Measurements from ENCODE around the gene TMEM151B.
"Not testable (repeated sequence)": the region's sequence is repeated elsewhere in the genome, so short reads cannot be mapped to it uniquely, and the experiment has no call there.

TMEM151B gene

DNA sequence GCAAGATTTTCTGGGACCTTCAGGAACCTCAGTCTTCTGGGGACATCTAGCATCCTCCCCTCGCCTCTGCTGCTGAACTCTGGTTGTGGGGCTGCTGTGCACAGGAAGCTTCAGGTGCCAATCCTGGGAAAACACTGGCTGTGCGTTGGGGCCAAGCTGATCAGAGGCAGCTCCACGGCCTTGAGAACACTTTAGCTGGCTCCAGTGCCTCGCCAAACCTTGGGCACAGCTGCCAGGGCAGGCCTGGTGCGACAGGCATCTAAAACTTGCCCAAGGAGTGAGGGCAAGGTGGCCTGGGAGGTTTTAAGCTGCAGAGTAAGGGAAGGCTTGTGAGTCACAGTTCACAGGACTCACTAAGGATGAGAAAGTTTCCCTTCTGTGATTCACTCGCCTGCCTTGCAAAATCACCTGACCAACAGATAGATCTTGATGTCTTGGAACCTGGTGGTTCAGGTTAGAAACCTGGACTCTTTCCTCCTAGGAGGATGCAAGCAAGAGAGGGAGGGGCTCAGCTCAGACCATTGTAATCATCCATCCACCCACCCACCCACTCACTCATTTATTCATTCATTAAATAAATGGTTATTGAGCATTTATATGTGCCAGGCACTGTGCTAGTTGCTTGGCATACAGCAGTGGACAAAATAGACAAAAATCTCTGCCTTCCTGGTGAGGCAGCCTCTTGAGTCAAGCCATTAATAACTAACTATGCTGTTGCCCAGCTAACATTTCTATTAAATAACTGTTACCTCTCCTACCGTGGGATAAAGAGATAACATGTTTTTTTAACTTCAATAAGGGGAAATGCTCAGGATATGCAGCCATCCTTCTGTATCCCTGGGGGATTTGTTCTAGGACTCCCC is 69.7 kb downstream of the TMEM151B start:
- no peak for DNase-seq

- no peak for DNase-seq
Measured at GRCh38 chr6:44341095-44341890, 71.0 kb downstream of the TMEM151B start.

- DNase-seq = no peak
Measured at GRCh38 chr6:44342052-44342451, 71.8 kb downstream of the TMEM151B start.

DNA sequence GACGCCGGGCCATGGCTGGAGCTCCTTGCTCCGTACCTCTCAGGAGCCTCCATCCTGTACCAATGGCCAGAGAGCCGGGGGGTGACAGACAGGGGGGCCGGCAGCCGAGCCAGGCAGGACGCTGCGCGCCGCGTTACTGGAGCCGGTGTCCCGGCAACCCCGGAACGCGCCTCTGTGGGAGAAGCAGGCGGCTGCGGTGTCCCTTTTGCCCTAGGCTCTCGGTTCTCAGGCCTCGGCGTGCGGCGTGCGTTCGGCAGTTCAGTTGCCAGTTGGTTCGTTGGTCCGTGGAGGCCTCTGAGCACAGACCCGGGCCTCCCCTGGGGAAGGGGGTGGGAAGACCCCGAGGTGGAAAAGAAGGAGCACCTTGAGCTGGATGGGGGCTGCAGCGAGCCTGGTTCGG is 72.2 kb downstream of the TMEM151B start, which contains the start of gene SPATS1:
Gene SPATS1 (plus strand): TSS at position 162 of the 400 bp plus-strand sequence. CDS start 446 bp downstream, outside the sequence.
- DNase-seq = no peak

DNA sequence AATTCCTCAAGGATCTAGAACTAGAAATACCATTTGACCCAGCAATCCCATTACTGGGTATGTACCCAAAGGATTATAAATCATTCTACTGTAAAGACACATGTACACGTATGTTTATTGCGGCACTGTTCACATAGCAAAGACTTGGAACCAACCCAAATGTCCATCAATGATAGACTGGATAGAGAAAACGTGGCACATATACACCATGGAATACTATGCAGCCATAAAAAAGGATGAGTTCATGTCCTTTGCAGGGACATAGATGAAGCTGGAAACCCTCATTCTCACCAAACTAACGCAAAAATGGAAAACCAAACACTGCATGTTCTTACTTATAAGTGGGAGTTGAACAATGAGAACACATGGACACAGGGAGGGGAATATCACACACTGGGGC is 76.6 kb downstream of the TMEM151B start:
- DNase-seq = not testable (repeated sequence)

DNA sequence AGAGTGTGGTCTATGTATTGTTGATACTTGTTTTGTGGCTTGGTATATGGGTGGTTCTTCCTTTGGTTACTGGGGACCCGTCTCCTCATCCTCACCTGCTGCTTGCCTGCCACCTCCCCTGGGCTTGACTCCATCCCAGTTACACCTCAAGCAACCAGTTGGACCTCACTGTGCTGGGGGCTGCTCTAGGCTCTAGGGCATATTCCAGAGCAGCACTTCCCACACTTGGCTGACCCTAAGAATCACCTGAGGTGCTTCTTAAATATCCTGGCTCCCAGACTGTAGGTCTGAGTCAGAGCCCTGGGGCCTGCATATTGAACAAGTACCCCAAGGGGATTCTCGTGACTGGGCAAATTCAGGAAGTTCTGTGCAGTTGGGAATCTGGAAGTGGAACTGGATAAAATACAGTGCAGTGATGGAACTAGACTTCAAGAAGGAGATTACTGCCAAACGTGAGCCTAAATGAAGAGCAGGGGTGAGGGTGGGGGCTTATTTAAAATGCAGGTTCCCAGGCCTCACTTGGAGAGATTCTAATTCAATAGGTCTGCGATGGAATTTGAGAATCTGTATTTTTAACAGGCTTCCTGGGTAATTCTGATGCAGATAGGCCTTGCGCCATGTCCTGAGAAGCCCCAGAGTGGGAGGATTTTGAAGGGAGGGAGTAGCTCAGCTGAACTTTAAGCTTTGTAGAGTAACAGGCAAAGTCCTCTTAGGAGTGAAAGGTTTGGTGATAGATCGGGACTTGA is 79.8 kb downstream of the TMEM151B start:
- DNase-seq = no peak

GRCh38 chr6:44350650-44350994 is 80.4 kb downstream of the TMEM151B start:
- DNase-seq = not testable (repeated sequence)

DNA sequence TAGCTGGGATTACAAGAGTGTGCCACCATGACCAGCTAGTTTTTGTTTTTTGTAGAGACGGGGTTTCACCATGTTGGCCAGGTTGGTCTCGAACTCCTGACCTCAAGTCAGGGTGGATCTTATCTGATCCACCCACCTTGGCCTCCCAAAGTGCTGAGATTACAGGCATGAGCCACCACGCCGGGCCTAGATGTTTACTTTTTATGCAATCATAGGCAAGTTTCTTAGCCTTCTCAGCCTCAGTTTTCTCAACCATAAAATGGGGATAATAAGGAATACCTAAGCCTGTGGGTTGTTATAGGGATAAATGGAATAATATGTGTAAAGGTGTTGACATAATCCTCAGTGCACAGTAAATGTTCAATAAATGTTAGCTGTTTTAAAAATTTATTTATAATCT is 82.0 kb downstream of the TMEM151B start:
- DNase-seq = no peak

DNA sequence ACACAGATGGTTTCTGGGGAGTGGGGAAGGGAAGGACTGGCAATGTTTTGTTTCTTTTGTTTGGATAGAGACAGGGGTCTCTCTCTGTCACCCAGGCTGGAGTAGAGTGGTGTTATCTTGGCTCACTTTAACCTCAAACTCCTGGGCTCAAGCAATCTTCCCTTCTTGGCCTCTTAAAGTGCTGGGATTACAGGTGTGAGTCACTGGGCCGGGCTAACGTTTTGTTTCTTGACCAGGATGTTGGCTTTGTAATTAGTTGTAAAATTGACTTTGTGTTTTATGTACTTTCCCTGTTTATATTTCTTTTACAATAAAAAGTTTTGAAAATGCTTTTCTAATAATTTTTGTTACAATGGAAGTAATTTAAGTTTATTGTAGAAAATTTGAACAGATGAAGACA is 83.1 kb downstream of the TMEM151B start:
- no peak for DNase-seq

GRCh38 chr6:44355640-44356039 is 85.4 kb downstream of the TMEM151B start:
- no peak for DNase-seq

DNA sequence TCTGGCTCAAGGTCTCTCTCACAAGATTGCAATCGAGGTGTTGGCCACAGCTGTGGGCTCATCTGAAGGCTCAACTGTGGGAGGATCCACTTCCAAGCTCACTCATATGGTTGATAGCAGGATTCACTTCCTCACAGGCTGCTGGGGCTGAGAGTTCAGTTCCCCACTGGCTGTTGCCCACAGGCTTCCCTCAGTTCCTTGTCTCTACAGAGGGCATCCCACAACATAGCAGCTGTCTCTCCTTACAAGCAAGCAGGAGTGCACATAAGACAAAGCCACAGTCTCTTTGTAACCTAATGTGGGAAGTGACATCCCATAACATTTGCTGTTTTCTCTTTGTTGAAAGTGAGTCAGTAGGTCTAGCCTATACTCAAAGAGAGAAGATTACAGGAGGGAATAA is 86.2 kb downstream of the TMEM151B start:
- DNase-seq = no peak

Measured in activated gamma-delta T cell (primary cell).